Epithelial cell of esophagus (primary cell): ENCODE data around the gene MAMSTR.

Source experiments
- DNase-seq: peaks from one replicate; pipeline ENCODE4 v3.0.0; 2010; ENCODE audit warnings: low read depth
- H3K4me3 ChIP-seq: 2 replicates; pipeline ENCODE4 v1.5.1; 2011; ENCODE audit warnings: mild to moderate bottlenecking, low read length, control low read depth
- TF ChIP-seq, protein P1 (sequence below): IDR thresholded peaks from 2 replicates; pipeline ENCODE4 v1.5.1; 2011; ENCODE audit warnings: low read depth, mild to moderate bottlenecking, low read length, control low read depth, inconsistent platforms; ENCODE audit not compliant: insufficient read depth; ENCODE audit errors: missing control alignments

MAMSTR gene

DNA sequence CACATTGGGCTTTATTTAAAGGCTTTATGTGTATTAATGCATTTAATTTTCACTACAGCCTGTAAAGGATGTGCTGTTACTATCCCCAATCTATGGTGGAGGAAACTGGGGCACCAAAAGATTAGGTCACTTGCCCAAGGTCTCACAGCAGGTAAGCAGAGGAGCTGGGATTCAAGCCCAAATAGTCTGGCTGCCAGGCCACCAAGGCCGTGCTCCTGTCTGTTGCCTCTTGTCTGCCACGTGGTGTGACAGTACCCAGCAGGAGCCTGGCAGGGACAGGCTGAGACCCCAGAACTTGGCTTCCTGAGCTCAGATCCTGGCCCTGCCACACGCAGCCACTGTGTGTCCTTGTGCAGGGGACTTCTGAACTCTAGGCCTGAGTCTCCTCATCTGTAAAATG lies 51.2 kb downstream of the MAMSTR start:
- TF ChIP-seq, protein P1, sequence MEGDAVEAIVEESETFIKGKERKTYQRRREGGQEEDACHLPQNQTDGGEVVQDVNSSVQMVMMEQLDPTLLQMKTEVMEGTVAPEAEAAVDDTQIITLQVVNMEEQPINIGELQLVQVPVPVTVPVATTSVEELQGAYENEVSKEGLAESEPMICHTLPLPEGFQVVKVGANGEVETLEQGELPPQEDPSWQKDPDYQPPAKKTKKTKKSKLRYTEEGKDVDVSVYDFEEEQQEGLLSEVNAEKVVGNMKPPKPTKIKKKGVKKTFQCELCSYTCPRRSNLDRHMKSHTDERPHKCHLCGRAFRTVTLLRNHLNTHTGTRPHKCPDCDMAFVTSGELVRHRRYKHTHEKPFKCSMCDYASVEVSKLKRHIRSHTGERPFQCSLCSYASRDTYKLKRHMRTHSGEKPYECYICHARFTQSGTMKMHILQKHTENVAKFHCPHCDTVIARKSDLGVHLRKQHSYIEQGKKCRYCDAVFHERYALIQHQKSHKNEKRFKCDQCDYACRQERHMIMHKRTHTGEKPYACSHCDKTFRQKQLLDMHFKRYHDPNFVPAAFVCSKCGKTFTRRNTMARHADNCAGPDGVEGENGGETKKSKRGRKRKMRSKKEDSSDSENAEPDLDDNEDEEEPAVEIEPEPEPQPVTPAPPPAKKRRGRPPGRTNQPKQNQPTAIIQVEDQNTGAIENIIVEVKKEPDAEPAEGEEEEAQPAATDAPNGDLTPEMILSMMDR: no peak
- DNase-seq: no peak
- H3K4me3 ChIP-seq: no peak overlapping the region

DNA sequence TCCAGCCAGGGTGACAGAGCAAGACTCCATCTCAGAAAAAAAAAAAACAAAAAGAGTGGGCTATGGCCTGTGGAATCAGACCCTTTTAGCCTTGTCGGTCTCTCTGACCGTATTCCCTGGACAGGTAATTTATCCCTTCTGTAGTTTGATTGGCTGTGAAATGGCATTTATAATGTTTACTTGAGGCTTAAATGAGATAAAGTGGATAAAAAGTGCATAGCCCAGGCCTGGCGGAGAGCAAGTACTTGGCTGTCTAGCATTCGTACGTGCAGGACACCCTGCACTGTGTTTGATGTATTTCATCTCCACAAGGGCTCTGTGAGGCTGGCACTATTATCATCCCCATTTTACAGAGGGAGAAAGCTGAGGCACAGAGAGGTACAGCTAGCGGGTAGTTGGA lies 53.7 kb downstream of the MAMSTR start:
- DNase-seq: no peak
- TF ChIP-seq, protein P1: no peak
- no peak overlapping the region for H3K4me3 ChIP-seq

DNA sequence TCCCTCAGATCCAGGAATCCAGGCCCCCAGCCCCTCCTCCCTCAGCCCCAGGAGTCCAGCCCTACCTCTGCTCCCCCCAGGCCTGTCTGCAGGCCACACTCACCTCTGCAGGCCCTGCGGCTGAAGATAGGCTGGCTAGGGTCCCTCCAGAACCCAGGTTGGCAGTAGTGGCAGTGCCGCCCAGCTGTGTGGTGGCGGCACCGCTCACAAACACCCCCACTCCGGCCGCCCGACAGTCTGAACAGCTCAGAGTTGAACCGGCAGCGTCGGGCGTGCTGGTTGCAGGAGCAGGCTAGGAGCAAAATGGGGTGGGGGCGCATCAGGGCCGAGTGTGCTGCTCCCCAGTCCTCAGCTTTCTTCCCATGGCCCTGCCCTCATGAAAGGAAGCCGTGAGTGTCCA lies 55.0 kb downstream of the MAMSTR start:
- TF ChIP-seq, protein P1: no peak
- H3K4me3 ChIP-seq: no peak overlapping the region
- DNase-seq: no peak

DNA sequence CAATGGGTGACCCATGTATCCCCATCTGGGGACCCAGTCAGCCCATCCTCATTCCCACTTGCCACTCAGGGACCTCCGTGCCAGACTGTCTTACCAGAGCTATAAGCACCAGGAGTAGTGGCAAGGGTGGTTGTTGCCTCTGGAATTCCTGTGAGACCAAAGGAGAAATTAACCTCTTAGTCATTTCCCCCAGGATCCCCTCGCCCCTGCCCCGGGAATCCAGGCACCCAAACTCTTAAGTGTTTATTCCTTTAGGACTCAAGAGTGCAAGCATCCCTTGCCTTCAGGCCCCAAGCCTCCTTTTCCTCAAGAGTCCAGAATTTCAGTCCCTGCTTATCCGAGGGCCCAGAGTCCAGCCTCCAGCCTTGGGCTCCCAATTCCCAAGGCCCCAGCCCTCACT lies 55.9 kb downstream of the MAMSTR start:
- TF ChIP-seq, protein P1: no peak
- no peak overlapping the region for H3K4me3 ChIP-seq
- DNase-seq: no peak
